Mesenchymal stem cell (in vitro differentiated cells and primary cell): ENCODE results near the gene MCF2L2.

Source experiments
- DNase-seq: peaks from one replicate; pipeline ENCODE4 v3.0.0-alpha.2; 2013
- H2AFZ ChIP-seq: one replicate; pipeline ENCODE4 v1.6.1; 2013; ENCODE audit warnings: low read depth, mild to moderate bottlenecking, control low read depth, inconsistent platforms, low read length, moderate library complexity
- H2AK5ac ChIP-seq: 2 replicates; pipeline ENCODE4 v1.6.1; 2013; ENCODE audit warnings: low read length, moderate library complexity, mild to moderate bottlenecking, inconsistent platforms; ENCODE audit not compliant: severe bottlenecking
- H2BK120ac ChIP-seq: one replicate; pipeline ENCODE4 v1.6.1; 2013; ENCODE audit warnings: low read depth, mild to moderate bottlenecking, inconsistent platforms, low read length, moderate library complexity
- H2BK12ac ChIP-seq, 2 experiments: one replicate each; pipeline ENCODE4 v1.6.1; 2013; ENCODE audit warnings: inconsistent platforms in 2 of 2, low read length in 2 of 2, mild to moderate bottlenecking in 2 of 2, moderate library complexity in 2 of 2, control low read depth in 1 of 2
- H2BK15ac ChIP-seq: one replicate; pipeline ENCODE4 v1.6.1; 2013; ENCODE audit warnings: mild to moderate bottlenecking, low read depth, inconsistent platforms; ENCODE audit not compliant: poor library complexity, severe bottlenecking
- H2BK5ac ChIP-seq: 2 replicates; pipeline ENCODE4 v1.6.1; 2013; ENCODE audit warnings: low read depth, mild to moderate bottlenecking, low read length, control low read depth, inconsistent platforms; ENCODE audit not compliant: poor library complexity, severe bottlenecking
- H3K14ac ChIP-seq, 2 experiments: one replicate each; pipeline ENCODE4 v1.6.1; 2013; ENCODE audit warnings: inconsistent platforms in 2 of 2, low read length in 2 of 2, control low read depth in 1 of 2, mild to moderate bottlenecking in 1 of 2, moderate library complexity in 1 of 2
- H3K18ac ChIP-seq, 2 experiments: one replicate each; pipeline ENCODE4 v1.6.1; 2013; ENCODE audit warnings: inconsistent platforms in 2 of 2, low read length in 2 of 2, control low read depth in 1 of 2, low read depth in 1 of 2, mild to moderate bottlenecking in 1 of 2
- H3K23ac ChIP-seq, 2 experiments: one replicate each; pipeline ENCODE4 v1.6.1; 2013; ENCODE audit warnings: inconsistent platforms in 2 of 2, low read length in 2 of 2, mild to moderate bottlenecking in 2 of 2, moderate library complexity in 2 of 2, control low read depth in 1 of 2
- H3K27ac ChIP-seq: 2 replicates; pipeline ENCODE4 v1.5.1; 2013; ENCODE audit warnings: mild to moderate bottlenecking, moderate library complexity, low read length, control low read depth, inconsistent platforms; ENCODE audit not compliant: poor library complexity, severe bottlenecking
- H3K27me3 ChIP-seq, 2 experiments: 2 replicates each; pipeline versions ENCODE4 v1.6.1 to v1.7.0; 2013; ENCODE audit warnings: low read length in 2 of 2, mild to moderate bottlenecking in 2 of 2, moderate library complexity in 2 of 2, control low read depth in 1 of 2, inconsistent platforms in 1 of 2; ENCODE audit not compliant: control insufficient read depth in 1 of 2, insufficient read depth in 1 of 2
- H3K36me3 ChIP-seq, 2 experiments: 2 replicates each; pipeline versions ENCODE4 v1.6.1 to v1.7.0; 2013; ENCODE audit warnings: low read length in 2 of 2, control low read depth in 1 of 2, inconsistent platforms in 1 of 2, low read depth in 1 of 2, mild to moderate bottlenecking in 1 of 2; ENCODE audit not compliant: insufficient read depth in 2 of 2, control insufficient read depth in 1 of 2
- H3K4ac ChIP-seq, 2 experiments: one replicate each; pipeline ENCODE4 v1.6.1; 2013; ENCODE audit warnings: inconsistent platforms in 2 of 2, low read length in 2 of 2, mild to moderate bottlenecking in 2 of 2, moderate library complexity in 2 of 2, control low read depth in 1 of 2, low read depth in 1 of 2
- H3K4me1 ChIP-seq: 2 replicates; pipeline ENCODE4 v1.6.1; 2013; ENCODE audit warnings: low read depth, low read length, control low read depth; ENCODE audit not compliant: control insufficient read depth, insufficient read depth
- H3K4me2 ChIP-seq: 2 replicates; pipeline ENCODE4 v1.6.1; 2013; ENCODE audit warnings: low read length, mild to moderate bottlenecking, inconsistent platforms; ENCODE audit not compliant: poor library complexity, severe bottlenecking
- H3K4me3 ChIP-seq, 2 experiments: 2 replicates each; pipeline versions ENCODE4 v1.5.1 to v1.7.0; 2013; ENCODE audit warnings: low read length in 2 of 2, mild to moderate bottlenecking in 2 of 2, control low read depth in 1 of 2, low read depth in 1 of 2; ENCODE audit not compliant: insufficient read depth in 1 of 2
- H3K79me1 ChIP-seq: replicated peaks from 2 replicates; pipeline ENCODE4 v1.6.1; 2013; ENCODE audit warnings: mild to moderate bottlenecking, control low read depth, low read length, inconsistent platforms; ENCODE audit not compliant: poor library complexity, severe bottlenecking
- H3K9ac ChIP-seq: 2 replicates; pipeline ENCODE4 v1.7.0; 2013; ENCODE audit warnings: mild to moderate bottlenecking, low read length, moderate library complexity
- H3K9me3 ChIP-seq: 2 replicates; pipeline ENCODE4 v1.7.0; 2013; ENCODE audit warnings: mild to moderate bottlenecking, low read length; ENCODE audit not compliant: control insufficient read depth
- H4K8ac ChIP-seq: one replicate; pipeline ENCODE4 v1.6.1; 2013; ENCODE audit warnings: inconsistent platforms, mild to moderate bottlenecking, low read length, moderate library complexity
- H4K91ac ChIP-seq: one replicate; pipeline ENCODE4 v1.6.1; 2013; ENCODE audit warnings: mild to moderate bottlenecking, low read length, inconsistent platforms
- WGBS: methylation state at CpG from one replicate; pipeline ENCODE4 v1.1.7; 2013; ENCODE audit warnings: mixed read lengths; 5-methylcytosine and 5-hydroxymethylcytosine counted together

Gene MCF2L2

GRCh38 chr3:183255348-183255730, 173.1 kb downstream of the MCF2L2 start:
- Histone ChIP-seq H3K4me2 (peak overlapping the region; percentile 83), H3K18ac (no peak overlapping the region), H4K91ac (no peak overlapping the region), H3K36me3 (no peaks in the 10 kb centered on the region), H3K27me3 (peaks cover 0 to 4% of the 10 kb centered on the region in 2 experiments), H2BK12ac (no peak overlapping the region), H3K14ac (no peak overlapping the region), H2BK120ac (no peak overlapping the region), H2BK15ac (no peak overlapping the region), H3K4ac (no peak overlapping the region), H3K4me1 (peaks cover 2% of the 10 kb centered on the region), H2BK5ac (no peak overlapping the region), H3K4me3 (peak overlapping the region in 1 of 2 experiments; percentile 91), H3K27ac (peak overlapping the region; percentile 63), H4K8ac (no peak overlapping the region), H2AFZ (no peak overlapping the region), H3K9me3 (no peaks in the 10 kb centered on the region), H3K23ac (no peak overlapping the region), H3K79me1 (peaks cover 2% of the 10 kb centered on the region), H3K9ac (no peak overlapping the region), H2AK5ac (no peak overlapping the region)
- WGBS = 39% methylated on average over 4 of the region's 4 CpGs
- DNase-seq = peak; percentile 29

- peak overlapping the region; percentile 86 for H2AFZ ChIP-seq
Measured at GRCh38 chr3:183254487-183255347, 173.7 kb downstream of the MCF2L2 start.

GRCh38 chr3:183253528-183254486, 174.6 kb downstream of the MCF2L2 start:
- H2AK5ac ChIP-seq = no peak overlapping the region
- peak overlapping the region; percentile 89 to 92 for H3K18ac ChIP-seq
- peak overlapping the region; percentile 93 for H4K91ac ChIP-seq
- H3K27me3 ChIP-seq = peaks cover 0 to 4% of the 10 kb centered on the region in 2 experiments
- peak overlapping the region; percentile 79 to 83 for H3K4ac ChIP-seq
- peak overlapping the region; percentile 63 to 95 for H3K14ac ChIP-seq
- peak overlapping the region; percentile 80 for H3K27ac ChIP-seq
- H3K4me1 ChIP-seq = peaks cover 3% of the 10 kb centered on the region
- peak overlapping the region; percentile 94 for H4K8ac ChIP-seq
- peak; percentile 73 for DNase-seq
- peak overlapping the region; percentile 86 for H2AFZ ChIP-seq
- peak overlapping the region; percentile 95 for H2BK120ac ChIP-seq
- WGBS = under 1% methylated on average over 86 of the region's 111 CpGs
- H3K4me2 ChIP-seq = peak overlapping the region; percentile 87
- peaks cover 2% of the 10 kb centered on the region for H3K79me1 ChIP-seq
- peak overlapping the region; percentile 90 for H2BK15ac ChIP-seq
- peak overlapping the region; percentile 29 to 94 for H3K23ac ChIP-seq
- H3K9ac ChIP-seq = peak overlapping the region; percentile 87
- H2BK12ac ChIP-seq = peak overlapping the region in 1 of 2 experiments; percentile 92
- H2BK5ac ChIP-seq = peak overlapping the region; percentile 63
- no peaks in the 10 kb centered on the region for H3K36me3 ChIP-seq
- no peaks in the 10 kb centered on the region for H3K9me3 ChIP-seq
- H3K4me3 ChIP-seq = peak overlapping the region; percentile 89 to 91

More at GRCh38 chr3:183254487-183255347, 173.7 kb downstream of the MCF2L2 start:
- peak overlapping the region; percentile 83 for H3K4me2 ChIP-seq
- no peak overlapping the region for H2AK5ac ChIP-seq
- H4K91ac ChIP-seq = peak overlapping the region; percentile 93
- peaks cover 0 to 4% of the 10 kb centered on the region in 2 experiments for H3K27me3 ChIP-seq
- H3K36me3 ChIP-seq = no peaks in the 10 kb centered on the region
- no peaks in the 10 kb centered on the region for H3K9me3 ChIP-seq
- peak overlapping the region; percentile 63 to 95 for H3K14ac ChIP-seq
- H2BK120ac ChIP-seq = peak overlapping the region; percentile 95
- peak overlapping the region; percentile 63 for H3K27ac ChIP-seq
- peak overlapping the region; percentile 63 for H2BK5ac ChIP-seq
- H3K18ac ChIP-seq = peak overlapping the region; percentile 85 to 89
- WGBS = 7% methylated on average over 42 of the region's 49 CpGs
- peak overlapping the region in 1 of 2 experiments; percentile 92 for H2BK12ac ChIP-seq
- peak overlapping the region; percentile 94 for H4K8ac ChIP-seq
- peak overlapping the region; percentile 90 for H2BK15ac ChIP-seq
- H3K4me3 ChIP-seq = peak overlapping the region; percentile 89 to 91
- peak overlapping the region; percentile 87 for H3K9ac ChIP-seq
- H3K23ac ChIP-seq = no peak overlapping the region
- peak overlapping the region; percentile 79 to 85 for H3K4ac ChIP-seq
- H3K4me1 ChIP-seq = no peaks in the 10 kb centered on the region
- peak; percentile 40 for DNase-seq
- peaks cover 2% of the 10 kb centered on the region for H3K79me1 ChIP-seq
